Activated T-helper 1 cell treated with Interleukin-2 at 50 U/mL for 16 hours (primary cell): ENCODE results near the gene RGP1.

Source experiments
- DNase-seq: peaks from one replicate; pipeline ENCODE4 v3.0.0-alpha.2; 2020; ENCODE audit warnings: low read depth

Gene RGP1

GRCh38 chr9:35748858-35749514, at the start of gene RGP1, which contains the start of gene GBA2:
Gene RGP1 (plus strand): TSS chr9:35749287. CDS start chr9:35749756, 469 bp downstream.
Gene GBA2 (minus strand): TSS chr9:35749228. CDS start chr9:35748704, 524 bp downstream.
- DNase-seq = peak; percentile 60

- DNase-seq = no peak
Observed at GRCh38 chr9:35700031-35700430, 49.1 kb upstream of the RGP1 start.

- DNase-seq = no peak
Observed at GRCh38 chr9:35700942-35701341, 48.1 kb upstream of the RGP1 start.

- DNase-seq = no peak
Observed at GRCh38 chr9:35702696-35703095, 46.4 kb upstream of the RGP1 start.

- no peak for DNase-seq
Observed at GRCh38 chr9:35703906-35704672, 45.0 kb upstream of the RGP1 start.

GRCh38 chr9:35705372-35705771, 43.7 kb upstream of the RGP1 start:
- DNase-seq = no peak

- no peak for DNase-seq
Observed at GRCh38 chr9:35705836-35706430, 43.2 kb upstream of the RGP1 start.

- DNase-seq = no peak
Observed at GRCh38 chr9:35706951-35707350, 42.1 kb upstream of the RGP1 start.

GRCh38 chr9:35708146-35708545, 40.9 kb upstream of the RGP1 start:
- no peak for DNase-seq

GRCh38 chr9:35710818-35711500, 38.1 kb upstream of the RGP1 start:
- DNase-seq = no peak

GRCh38 chr9:35711501-35712428, 37.3 kb upstream of the RGP1 start:
- no peak for DNase-seq

- no peak for DNase-seq
Observed at GRCh38 chr9:35712762-35713400, 36.2 kb upstream of the RGP1 start.

GRCh38 chr9:35713578-35713977, 35.5 kb upstream of the RGP1 start:
- no peak for DNase-seq

- DNase-seq = no peak
Observed at GRCh38 chr9:35714123-35714522, 35.0 kb upstream of the RGP1 start.

GRCh38 chr9:35714579-35715252, 34.4 kb upstream of the RGP1 start:
- DNase-seq = no peak

- DNase-seq = no peak
Observed at GRCh38 chr9:35716230-35716629, 32.9 kb upstream of the RGP1 start.

GRCh38 chr9:35717132-35717870, 31.8 kb upstream of the RGP1 start:
- DNase-seq = no peak

GRCh38 chr9:35718721-35719511, 30.2 kb upstream of the RGP1 start:
- no peak for DNase-seq

- DNase-seq = no peak
Observed at GRCh38 chr9:35719546-35719945, 29.5 kb upstream of the RGP1 start.
